Brain microvascular endothelial cell (primary cell): ENCODE data around the gene RAET1L.
"Not testable (repeated sequence)": the region's sequence is repeated elsewhere in the genome, so short reads cannot be mapped to it uniquely, and the experiment has no call there.

Source experiments
- DNase-seq: peaks from one replicate; pipeline ENCODE4 v3.0.0-alpha.2; 2020
- H3K27ac ChIP-seq: fragments of 250-450 bp; sonication (Bioruptor Pico); 2 replicates; pipeline ENCODE4 v1.5.1; 2020; ENCODE audit warnings: mild to moderate bottlenecking, moderate library complexity
- H3K27me3 ChIP-seq: fragments of 250-450 bp; sonication (Bioruptor Pico); replicated peaks from 2 replicates; pipeline ENCODE4 v1.5.1; 2020; ENCODE audit warnings: mild to moderate bottlenecking
- H3K36me3 ChIP-seq: fragments of 250-450 bp; sonication (Bioruptor Pico); replicated peaks from 2 replicates; pipeline ENCODE4 v1.5.1; 2020; ENCODE audit warnings: mild to moderate bottlenecking
- H3K4me3 ChIP-seq: 2 replicates; pipeline ENCODE4 v1.5.1; 2011; ENCODE audit warnings: low read depth, mild to moderate bottlenecking, control low read depth, low read length, moderate library complexity
- CTCF ChIP-seq: IDR thresholded peaks from 2 replicates; pipeline ENCODE4 v1.5.1; 2011; ENCODE audit warnings: low read depth, mild to moderate bottlenecking, moderate library complexity, low read length, control low read depth, inconsistent platforms; ENCODE audit errors: missing control alignments
- in situ Hi-C: cut with HindIII; loops from 2 replicates; pipeline ENCODE4 v1.10.0; 2017; ENCODE audit warnings: low sequenced_read_pairs, low pct_ligation_motif_present

RAET1L gene

DNA sequence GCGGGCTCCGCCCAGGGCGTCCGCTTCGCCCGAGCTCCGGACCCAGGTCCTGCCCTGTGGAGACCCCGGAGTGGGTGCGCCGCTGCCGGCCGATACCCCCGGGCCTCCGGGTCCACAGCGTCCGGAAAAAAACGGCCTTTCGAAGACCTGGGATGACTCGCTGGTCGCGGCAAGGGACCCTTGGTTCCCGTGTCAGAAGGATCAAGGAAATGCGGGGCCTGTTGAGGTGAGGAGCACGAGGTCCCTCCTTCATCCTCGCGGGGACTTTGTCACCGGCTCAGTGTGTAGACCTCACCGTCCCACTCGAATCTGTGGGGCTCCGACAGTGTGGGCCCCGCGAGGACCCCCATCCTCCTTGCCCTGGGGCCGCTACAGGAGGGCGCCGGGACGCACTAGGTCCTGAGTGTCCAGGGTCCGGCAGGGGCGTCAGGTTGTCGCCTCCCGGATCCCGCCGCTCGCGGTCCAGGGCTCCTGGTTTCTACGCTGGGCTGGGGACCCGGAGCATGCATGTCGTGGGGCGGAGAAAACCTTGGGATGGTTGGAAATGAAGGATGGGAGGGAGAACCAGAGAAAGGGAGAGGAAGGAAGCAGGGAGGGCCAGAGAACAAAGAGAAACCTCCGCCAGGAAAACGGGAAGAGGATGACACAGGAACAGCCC is 10.6 kb downstream of the RAET1L start:
- in situ Hi-C loops, H3K4me3 ChIP-seq, DNase-seq, H3K27ac ChIP-seq, H3K36me3 ChIP-seq: not testable (repeated sequence)
- H3K27me3 ChIP-seq = peaks cover 54% of the 10 kb centered on the region

- DNase-seq, H3K27ac ChIP-seq, H3K4me3 ChIP-seq, H3K36me3 ChIP-seq, in situ Hi-C loops: not testable (repeated sequence)
- H3K27me3 ChIP-seq = peaks cover 59% of the 10 kb centered on the region
Measured at GRCh38 chr6:150013785-150014622, 11.3 kb downstream of the RAET1L start.

DNA sequence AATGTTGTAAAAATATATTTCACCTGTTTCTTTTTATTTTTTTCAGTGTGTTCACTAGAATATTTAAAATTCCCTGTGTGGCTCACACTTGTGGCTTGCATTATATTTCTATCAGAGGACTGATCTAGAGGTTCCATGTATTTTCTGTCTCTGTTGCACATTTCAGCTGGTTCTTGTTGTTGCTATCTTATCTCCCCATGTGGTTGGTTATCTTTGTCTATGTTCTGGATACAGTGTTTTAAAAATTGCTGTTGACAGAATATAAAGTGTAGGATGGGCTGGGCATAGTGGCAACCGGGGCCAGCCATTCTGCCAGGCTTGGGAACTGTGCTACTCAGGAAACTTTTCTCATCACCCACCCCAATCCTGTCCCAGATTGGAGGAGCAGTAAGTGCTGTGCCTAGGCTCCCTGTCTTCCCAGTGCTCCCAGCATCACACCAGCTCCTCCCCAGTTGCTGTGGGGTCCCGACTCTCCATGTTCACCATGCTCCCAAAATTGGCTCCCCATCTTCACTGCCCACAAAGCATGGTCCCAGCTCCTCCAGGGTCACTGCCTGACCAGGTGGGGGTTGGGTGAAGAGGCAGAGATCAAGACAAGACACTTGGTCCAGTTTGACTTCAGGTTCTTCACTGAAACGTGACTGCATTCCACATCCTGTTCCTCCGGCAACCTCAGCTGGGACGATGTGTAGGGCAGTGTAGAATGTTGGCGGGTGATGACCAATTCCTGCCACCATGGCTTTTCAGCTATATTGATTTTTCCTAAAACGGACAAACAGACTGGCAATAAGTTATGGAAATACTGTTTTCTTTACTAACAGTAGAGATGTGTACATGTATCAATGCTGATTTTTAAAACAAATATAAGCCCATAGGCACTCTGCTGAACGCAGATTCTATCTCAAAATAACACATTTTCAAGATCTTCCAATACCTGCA is 12.2 kb downstream of the RAET1L start:
- DNase-seq, H3K27ac ChIP-seq, in situ Hi-C loops, H3K36me3 ChIP-seq, H3K4me3 ChIP-seq: not testable (repeated sequence)
- H3K27me3 ChIP-seq = peaks cover 64% of the 10 kb centered on the region

GRCh38 chr6:150008588-150008987 is 16.7 kb downstream of the RAET1L start:
- H3K27ac ChIP-seq = no peak overlapping the region
- H3K4me3 ChIP-seq = no peak overlapping the region
- no peak for TF ChIP-seq CTCF
- peaks cover 38% of the 10 kb centered on the region for H3K27me3 ChIP-seq
- in situ Hi-C loops = no loop called here
- no peak for DNase-seq
- H3K36me3 ChIP-seq = no peaks in the 10 kb centered on the region

- peak; percentile 73 for TF ChIP-seq CTCF
Measured at GRCh38 chr6:150006961-150007464, 18.3 kb downstream of the RAET1L start.

DNA sequence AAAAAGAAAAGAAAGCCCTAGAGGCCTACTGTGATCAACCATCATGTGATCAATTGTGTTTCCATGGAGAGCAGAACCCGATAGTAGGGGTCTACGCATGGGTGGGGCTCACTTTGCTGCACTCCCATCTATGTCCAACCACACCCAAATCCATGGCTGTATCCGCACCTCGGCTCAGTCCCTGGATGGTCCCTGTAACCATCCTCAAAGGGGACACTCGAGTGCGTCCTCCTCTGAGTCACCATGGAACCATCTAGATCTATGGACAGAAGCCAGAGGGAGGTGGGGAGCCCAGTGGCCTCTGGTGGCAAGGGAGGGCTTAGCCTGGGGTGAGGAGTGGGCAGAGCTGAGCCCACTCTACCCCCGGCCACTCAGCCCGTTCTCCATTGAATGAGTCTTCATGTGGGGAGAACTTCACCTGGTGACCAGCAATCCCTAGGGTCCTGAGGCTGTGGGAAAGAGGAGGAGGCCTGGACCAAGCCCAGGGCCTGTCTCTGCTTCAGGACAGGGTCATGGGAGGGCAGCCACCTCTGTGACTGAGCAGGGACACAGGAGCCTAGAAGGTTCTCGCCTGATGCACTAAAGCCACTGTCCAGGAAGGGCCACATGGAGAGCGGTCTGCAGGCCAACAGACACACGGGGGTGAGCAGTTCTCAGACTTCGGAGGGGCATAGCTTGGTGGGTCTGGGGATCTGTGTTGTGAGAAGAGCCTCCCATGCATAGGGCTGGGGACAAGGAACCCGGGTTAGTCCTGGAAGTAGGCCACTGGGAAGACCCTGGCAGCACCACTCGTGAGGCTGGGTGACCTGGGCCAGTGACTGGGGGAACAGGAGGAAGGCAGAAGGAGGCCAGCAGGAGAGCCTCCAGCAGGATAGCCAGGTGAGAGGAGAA is 19.3 kb downstream of the RAET1L start:
- no peak for TF ChIP-seq CTCF
- Histone ChIP-seq H3K27me3 (peaks cover 19% of the 10 kb centered on the region), H3K27ac (no peak overlapping the region), H3K36me3 (no peaks in the 10 kb centered on the region), H3K4me3 (peak overlapping the region; percentile 71)
- DNase-seq = no peak
- in situ Hi-C loops = no loop called here

More at GRCh38 chr6:150006961-150007464, 18.3 kb downstream of the RAET1L start:
- no peak for DNase-seq
- in situ Hi-C loops = no loop called here
- H3K27me3 ChIP-seq = peaks cover 27% of the 10 kb centered on the region
- no peaks in the 10 kb centered on the region for H3K36me3 ChIP-seq
- H3K4me3 ChIP-seq = no peak overlapping the region
- no peak overlapping the region for H3K27ac ChIP-seq
